GM18861 (cell line): ENCODE measurements around the gene FNDC7.
"Not testable (repeated sequence)": the region's sequence is repeated elsewhere in the genome, so short reads cannot be mapped to it uniquely, and the experiment has no call there.

Source experiments
- ATAC-seq: cut with Tn5 transposase; IDR thresholded peaks from one replicate; pipeline ENCODE4 v1.9.1; 2021; ENCODE audit not compliant: unreplicated experiment

FNDC7 gene

GRCh38 chr1:108695535-108695934 is 17.2 kb upstream of the FNDC7 start:
- no peak for ATAC-seq

- no peak for ATAC-seq
Measured at GRCh38 chr1:108699375-108700332, 13.1 kb upstream of the FNDC7 start.

GRCh38 chr1:108701176-108701849 is 11.4 kb upstream of the FNDC7 start:
- ATAC-seq, result no peak

- ATAC-seq, result not testable (repeated sequence)
Measured at GRCh38 chr1:108702109-108702508, 10.6 kb upstream of the FNDC7 start.

GRCh38 chr1:108703939-108704338 is 8.8 kb upstream of the FNDC7 start:
- ATAC-seq, result no peak

GRCh38 chr1:108704496-108704895 is 8.2 kb upstream of the FNDC7 start:
- no peak for ATAC-seq

GRCh38 chr1:108706643-108707042 is 6.1 kb upstream of the FNDC7 start:
- ATAC-seq, result no peak

GRCh38 chr1:108708691-108709660 is 3.7 kb upstream of the FNDC7 start:
- ATAC-seq, result no peak

GRCh38 chr1:108715932-108716331 is 3.2 kb downstream of the FNDC7 start:
- no peak for ATAC-seq

- ATAC-seq, result no peak
Measured at GRCh38 chr1:108716437-108717230, 3.9 kb downstream of the FNDC7 start.

- no peak for ATAC-seq
Measured at GRCh38 chr1:108717774-108718316, 5.1 kb downstream of the FNDC7 start.

- ATAC-seq, result no peak
Measured at GRCh38 chr1:108718927-108719655, 6.4 kb downstream of the FNDC7 start.

GRCh38 chr1:108719656-108720435 is 7.1 kb downstream of the FNDC7 start:
- no peak for ATAC-seq

- ATAC-seq, result no peak
Measured at GRCh38 chr1:108722292-108722691, 9.6 kb downstream of the FNDC7 start.

- ATAC-seq, result no peak
Measured at GRCh38 chr1:108725906-108726305, 13.2 kb downstream of the FNDC7 start.

- ATAC-seq, result no peak
Measured at GRCh38 chr1:108728327-108728923, 15.7 kb downstream of the FNDC7 start.

- ATAC-seq, result no peak
Measured at GRCh38 chr1:108729481-108729880, 16.8 kb downstream of the FNDC7 start.

GRCh38 chr1:108732398-108732797 is 19.7 kb downstream of the FNDC7 start:
- no peak for ATAC-seq
